Heart right ventricle (tissue), 16 donors: Measurements from ENCODE around the gene CD68. TPM values are rescaled to one million over a fixed set of nuclear protein-coding genes. Genes with fewer than 3 reads are reported as not detected.

ENCODE experiments used
- ATAC-seq, 8 donors: fragments of 200-7000 bp; cut with Tn5 transposase; one replicate each; pipeline ENCODE4 v1.9.1; 2020; ENCODE audit warnings: mild to moderate bottlenecking in 8 of 8, moderate library complexity in 8 of 8, moderate number of reproducible peaks in 1 of 8
- DNase-seq, 2 donors: peaks; one replicate each; pipeline ENCODE4 v3.0.0-alpha.2; 2020
- H3K27ac ChIP-seq, 10 donors: fragments of 200-600 bp; sonication (generic) in 2 of 10; one replicate each; pipeline versions ENCODE4 v1.5.0 to v1.8.0; 2020 to 2022; ENCODE audit warnings: mild to moderate bottlenecking in 3 of 10
- H3K27me3 ChIP-seq, 7 donors: fragments of 200-600 bp; one replicate each; pipeline ENCODE4 v1.8.0; 2021 to 2022; ENCODE audit warnings: mild to moderate bottlenecking in 2 of 7
- H3K36me3 ChIP-seq, 9 donors: fragments of 200-600 bp; sonication (generic) in 1 of 9; one replicate each; pipeline versions ENCODE4 v1.5.0 to v1.8.0; 2020 to 2022; ENCODE audit warnings: mild to moderate bottlenecking in 2 of 9
- H3K4me1 ChIP-seq, 9 donors: fragments of 200-600 bp; sonication (generic) in 1 of 9; one replicate each; pipeline versions ENCODE4 v1.5.0 to v1.8.0; 2020 to 2022; ENCODE audit warnings: mild to moderate bottlenecking in 4 of 9
- H3K4me3 ChIP-seq, 10 donors: fragments of 200-600 bp; sonication (generic) in 2 of 10; one replicate each; pipeline versions ENCODE4 v1.5.0 to v1.8.0; 2020 to 2022; ENCODE audit warnings: mild to moderate bottlenecking in 7 of 10, moderate library complexity in 2 of 10
- H3K9me3 ChIP-seq, 11 donors: fragments of 200-600 bp in 10 of 11; sonication (generic) in 2 of 11; one replicate each; pipeline versions ENCODE4 v1.5.0 to v1.8.0; 2013 to 2022; ENCODE audit warnings: mild to moderate bottlenecking in 2 of 11, control low read depth in 1 of 11, moderate library complexity in 1 of 11
- CTCF ChIP-seq, 9 donors: fragments of 200-600 bp; sonication (generic) in 2 of 9; IDR thresholded peaks; one replicate each; pipeline versions ENCODE4 v1.5.0 to v1.8.0; 2021 to 2022; ENCODE audit warnings: antibody characterized with exemption in 9 of 9, mild to moderate bottlenecking in 5 of 9, moderate library complexity in 1 of 9
- WGBS, 2 donors: extraction: QIAGEN DNeasy Blood & Tissue Kit; methylation state at CpG; one replicate each; pipeline ENCODE4 v1.1.7; 2013; ENCODE audit warnings: inconsistent platforms in 1 of 2; 5-methylcytosine and 5-hydroxymethylcytosine counted together
- intact Hi-C, 10 donors: fragments of 100-400 bp; cut with DNase I; formaldehyde crosslinking; loops; one replicate each; pipeline versions ENCODE4 v1.11.1 to v1.14.2; 2022
- polyA plus RNA-seq, 2 donors: library from polyadenylated mRNA; stranded (reverse); fragments of 200-250 nt; gene quantifications; one replicate each; pipeline ENCODE4 v1.2.3, GENCODE V29; 2013
- total RNA-seq, 10 donors: library from RNA; stranded (reverse); fragmentation: NEBNext Ultra II Directional in 3 of 10; extraction: Animal tissue kit (Norgen Biotek cat#: 25700) in 3 of 10; gene quantifications; one replicate each; pipeline versions ENCODE4 v1.2.1 to v1.2.4, GENCODE V29; 2021 to 2023
- donor health status: Arrhythmogenic right ventricular cardiomyopathy.
- donor health status: ischemic (EF 13 %, LVEDD 7.1; RV severe dilation, severe dysfunction).
- donor health status: healthy with polysubstance abuse.
- donor health status: DM: no; HTN: yes; CAD: no.
- donor health status: DM: no; HTN: no; CAD: no.
- donor health status: ischemic (EF 25% LVEDD 6.9; RV normal size, moderate dysfunction).
- donor health status: ischemic (EF 25% LVEDD 5.7; RV mildly dilated, moderate dysfunction).
- donor health status: healthy.
- donor health status: DM: yes; HTN: yes; CAD: no.
- donor health status: Ischemic cardiomyopathy.
- donor health status: ischemic (EF 35%, LVEDD 5.7; RV mildly dilated, moderate dysfunction).
- donor health status: nonischemic (EF 11% LVEDD 7.7; RV severe dilation, severe dysfunction).
- donor health status: DM: yes; HTN: yes; CAD: no.
- donor health status: PGD.
- donor health status: ischemic (EF 29% LVEDD 5.4; RV normal size, mild dysfunction).
- donor health status: nonischemic (EF 23%, LVEDD 6.1; RV moderate dilation, normal function).

Gene CD68
- total and polyA plus RNA-seq, 12 donors: 4.7 to 128 (median 16.1) TPM

GRCh38 chr17:7614425-7615264 is 35.2 kb downstream of the CD68 start, which contains the start of gene FXR2:
Gene FXR2, minus strand, starts transcription at chr17:7614897. Its CDS starts 365 bp downstream, at chr17:7614532.
- Histone ChIP-seq H3K36me3 (peaks cover 0 to 17% (median 5%) of the 10 kb centered on the region in 9 donors), H3K27ac (peak within 1 kb of the TSS; percentile 76 to 98 (median 92)), H3K4me1 (peaks cover 2 to 52% (median 34%) of the 10 kb centered on the region in 9 donors), H3K27me3 (no peaks in the 10 kb centered on the region), H3K4me3 (peak within 1 kb of the TSS; percentile 45 to 96 (median 88)), H3K9me3 (no peaks in the 10 kb centered on the region)
- TF ChIP-seq CTCF (IDR thresholded peaks at IDR 0.05): peak in 8 of 9 donors; percentile 58 to 84 (median 72)
- WGBS, 2 donors: 1% methylated on average over 73 to 92 of the region's 93 CpGs
- intact Hi-C loops: loop anchor here in 2 of 10 donors (2.0 to 5.0 kb wide), 2 partner anchors 72 to 73 kb away; partner anchors contain the start of genes TP53 (in 2 of the 2) and WRAP53 (in 1 of the 2)
- DNase-seq (peak; percentile 99 to 100), ATAC-seq (peak; percentile 97 to 99 (median 99))

- intact Hi-C loops: loop anchor here in 1 of 10 donors (2.0 kb wide), 1 partner anchor 71 kb away; the partner anchor contains the start of gene TP53
- no peak for TF ChIP-seq CTCF (IDR thresholded peaks at IDR 0.05)
- no peak for ATAC-seq
- Histone ChIP-seq H3K4me3 (peak overlapping the region in 9 of 10 donors; percentile 24 to 93 (median 57)), H3K36me3 (peaks cover 0 to 14% (median 5%) of the 10 kb centered on the region in 9 donors), H3K27me3 (no peaks in the 10 kb centered on the region), H3K9me3 (no peaks in the 10 kb centered on the region), H3K27ac (peak overlapping the region in 9 of 10 donors; percentile 79 to 98 (median 88)), H3K4me1 (peaks cover 2 to 45% (median 34%) of the 10 kb centered on the region in 9 donors)
- 6 to 9% methylated on average over 28 of the region's 28 CpGs for WGBS, 2 donors
- DNase-seq: no peak
These were observed 35.9 kb downstream of the CD68 start for GRCh38 chr17:7615265-7615747.

- intact Hi-C loops: no loop called here
- no peaks in the 10 kb centered on the region for H3K36me3 ChIP-seq
- H3K4me3 ChIP-seq: no peak overlapping the region
- ATAC-seq: no peak
- DNase-seq: no peak
- peaks cover 0 to 12% (median 5%) of the 10 kb centered on the region in 9 donors for H3K4me1 ChIP-seq
- H3K9me3 ChIP-seq: no peaks in the 10 kb centered on the region
- TF ChIP-seq CTCF (IDR thresholded peaks at IDR 0.05): no peak
- no peak overlapping the region for H3K27ac ChIP-seq
- no peaks in the 10 kb centered on the region for H3K27me3 ChIP-seq
- 74 to 77% methylated on average over 5 of the region's 5 CpGs for WGBS, 2 donors
These were observed 39.2 kb downstream of the CD68 start for GRCh38 chr17:7618608-7619007.

- Histone ChIP-seq H3K4me3 (no peak overlapping the region), H3K9me3 (no peaks in the 10 kb centered on the region)
- 92 to 96% methylated on average over 8 of the region's 8 CpGs for WGBS, 2 donors
These were observed 41.4 kb downstream of the CD68 start for GRCh38 chr17:7620835-7621234.

More at GRCh38 chr17:7620835-7621234, 41.4 kb downstream of the CD68 start:
- DNase-seq (no peak), ATAC-seq (no peak)
- H3K36me3 ChIP-seq: peaks cover 0 to 6% (median 0%) of the 10 kb centered on the region in 9 donors
- intact Hi-C loops: no loop called here
- H3K27ac ChIP-seq: no peak overlapping the region
- H3K27me3 ChIP-seq: no peaks in the 10 kb centered on the region
- no peak for TF ChIP-seq CTCF (IDR thresholded peaks at IDR 0.05)
- H3K4me1 ChIP-seq: peaks cover 0 to 1% (median 0%) of the 10 kb centered on the region in 9 donors
